Measurements from ENCODE around the gene CATSPERZ.
A peak's percentile ranks its signal among the peaks of the same experiment; 100 is the strongest.

CATSPERZ gene

DNA sequence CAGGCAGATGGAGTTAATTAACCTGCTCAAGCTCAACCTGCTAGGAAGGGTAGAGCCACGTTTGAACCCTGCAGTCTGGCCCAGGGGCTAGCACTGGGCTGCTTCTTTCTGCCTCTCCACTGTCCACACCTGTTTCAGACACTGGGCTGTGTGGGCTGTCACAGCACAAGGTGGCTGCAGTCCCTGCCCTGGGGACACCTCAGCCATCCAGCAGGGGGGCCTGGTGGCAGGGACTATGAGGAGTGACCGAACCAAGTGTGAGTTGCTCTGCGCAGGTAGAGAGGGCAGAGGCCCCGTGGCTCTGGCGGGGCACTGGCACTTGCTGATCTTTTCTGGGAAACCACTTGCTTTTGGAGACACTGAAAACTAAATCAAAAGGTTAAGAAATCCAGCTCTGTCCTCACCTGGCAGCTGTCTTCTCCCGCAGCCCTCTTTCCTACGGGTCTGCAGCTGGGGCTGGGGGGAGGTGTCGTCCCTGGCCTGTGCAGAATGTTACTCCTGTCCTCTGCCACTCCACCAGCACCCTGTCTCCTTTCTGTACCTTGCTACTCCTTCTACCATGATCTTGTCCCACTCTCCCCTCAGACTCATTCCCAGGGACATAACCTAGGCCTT lies 21.5 kb upstream of the CATSPERZ start:
- Histone ChIP-seq H3K4me3 (ENCODE audit: low read depth in 1 of 2, low read length in 1 of 2) (no peak overlapping the region), H3K27me3 (no peaks in the 10 kb centered on the region), H3K27ac (no peak overlapping the region), H3K36me3 (peaks cover 46% of the 10 kb centered on the region), H3K4me1 (ENCODE audit: control insufficient read depth in 1 of 2, insufficient read depth in 1 of 2, low read depth in 1 of 2, low read length in 1 of 2) (peaks cover 4 to 6% of the 10 kb centered on the region in 2 experiments), H3K9me3 (no peaks in the 10 kb centered on the region)
- TF ChIP-seq, protein P1, sequence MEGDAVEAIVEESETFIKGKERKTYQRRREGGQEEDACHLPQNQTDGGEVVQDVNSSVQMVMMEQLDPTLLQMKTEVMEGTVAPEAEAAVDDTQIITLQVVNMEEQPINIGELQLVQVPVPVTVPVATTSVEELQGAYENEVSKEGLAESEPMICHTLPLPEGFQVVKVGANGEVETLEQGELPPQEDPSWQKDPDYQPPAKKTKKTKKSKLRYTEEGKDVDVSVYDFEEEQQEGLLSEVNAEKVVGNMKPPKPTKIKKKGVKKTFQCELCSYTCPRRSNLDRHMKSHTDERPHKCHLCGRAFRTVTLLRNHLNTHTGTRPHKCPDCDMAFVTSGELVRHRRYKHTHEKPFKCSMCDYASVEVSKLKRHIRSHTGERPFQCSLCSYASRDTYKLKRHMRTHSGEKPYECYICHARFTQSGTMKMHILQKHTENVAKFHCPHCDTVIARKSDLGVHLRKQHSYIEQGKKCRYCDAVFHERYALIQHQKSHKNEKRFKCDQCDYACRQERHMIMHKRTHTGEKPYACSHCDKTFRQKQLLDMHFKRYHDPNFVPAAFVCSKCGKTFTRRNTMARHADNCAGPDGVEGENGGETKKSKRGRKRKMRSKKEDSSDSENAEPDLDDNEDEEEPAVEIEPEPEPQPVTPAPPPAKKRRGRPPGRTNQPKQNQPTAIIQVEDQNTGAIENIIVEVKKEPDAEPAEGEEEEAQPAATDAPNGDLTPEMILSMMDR (IDR thresholded peaks at IDR 0.05) = no peak

DNA sequence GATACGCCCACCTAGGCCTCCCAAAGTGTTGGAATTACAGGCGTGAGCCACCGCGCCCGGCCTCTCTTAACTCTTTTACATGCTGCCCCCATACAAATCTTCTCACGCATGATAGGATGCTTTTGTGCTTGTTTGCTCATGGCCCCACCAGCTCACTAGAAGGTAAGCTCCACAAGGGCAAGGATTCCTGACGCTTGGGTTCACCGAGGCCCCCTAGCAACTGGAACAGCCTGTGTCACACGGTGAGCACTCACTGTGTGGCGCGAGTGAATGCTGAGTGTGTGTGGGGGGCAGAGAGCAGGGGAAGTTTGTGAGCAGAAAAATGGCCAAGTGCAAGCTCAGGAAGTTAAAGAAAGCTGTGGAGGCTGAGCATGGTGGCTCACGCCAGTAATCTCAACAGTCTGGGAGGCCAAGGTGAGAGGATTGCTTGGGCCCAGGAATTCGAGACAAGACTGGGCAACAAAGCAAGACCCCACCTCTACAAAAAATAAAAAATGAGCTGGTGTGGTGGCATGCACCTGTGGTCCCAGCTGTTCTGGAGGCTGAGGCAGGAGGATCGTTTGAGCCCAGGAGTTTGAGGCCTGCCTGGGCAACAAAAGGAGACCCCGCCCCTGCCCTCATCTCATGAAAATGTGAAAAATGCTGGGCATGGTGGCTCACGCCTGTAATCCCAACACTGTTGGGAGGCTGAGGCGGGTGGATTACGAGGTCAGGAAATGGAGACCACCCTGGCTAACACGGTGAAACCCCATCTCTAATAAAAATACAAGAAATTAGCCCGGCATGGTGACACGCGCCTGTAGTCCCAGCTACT lies 18.0 kb upstream of the CATSPERZ start:
- Histone ChIP-seq H3K27me3 (no peaks in the 10 kb centered on the region), H3K4me3 (ENCODE audit: low read depth in 1 of 2, low read length in 1 of 2) (no peak overlapping the region), H3K27ac (no peak overlapping the region), H3K36me3 (peaks cover 25% of the 10 kb centered on the region), H3K9me3 (no peaks in the 10 kb centered on the region), H3K4me1 (ENCODE audit: control insufficient read depth in 1 of 2, insufficient read depth in 1 of 2, low read depth in 1 of 2, low read length in 1 of 2) (peaks cover 20 to 26% of the 10 kb centered on the region in 2 experiments)
- TF ChIP-seq, protein P1 (IDR thresholded peaks at IDR 0.05) = no peak

DNA sequence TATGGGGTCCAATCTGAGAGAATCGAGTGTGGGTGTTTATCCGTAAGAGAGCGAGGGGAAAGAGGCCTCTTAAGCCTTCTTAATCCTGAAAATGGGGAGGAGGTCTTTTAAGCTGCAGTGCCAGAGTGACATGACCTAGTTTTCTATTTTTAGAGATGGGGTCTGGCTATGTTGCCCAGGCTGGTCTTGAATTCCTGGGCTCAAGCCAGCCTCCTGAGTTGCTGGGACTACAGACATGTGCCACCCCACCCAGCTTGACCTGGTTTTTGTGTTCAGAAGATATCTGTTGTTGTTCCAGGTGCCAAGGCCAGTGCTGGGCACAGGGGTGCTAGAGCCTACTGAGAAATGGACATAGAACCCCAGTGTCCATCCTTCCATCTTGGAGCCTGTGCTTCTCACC lies 17.1 kb upstream of the CATSPERZ start:
- TF ChIP-seq, protein P1 (IDR thresholded peaks at IDR 0.05) = no peak
- Histone ChIP-seq H3K27me3 (no peaks in the 10 kb centered on the region), H3K36me3 (peaks cover 18% of the 10 kb centered on the region), H3K9me3 (no peaks in the 10 kb centered on the region), H3K27ac (peak overlapping the region; percentile 20), H3K4me1 (ENCODE audit: control insufficient read depth in 1 of 2, insufficient read depth in 1 of 2, low read depth in 1 of 2, low read length in 1 of 2) (peaks cover 20 to 26% of the 10 kb centered on the region in 2 experiments), H3K4me3 (ENCODE audit: low read depth in 1 of 2, low read length in 1 of 2) (no peak overlapping the region)

DNA sequence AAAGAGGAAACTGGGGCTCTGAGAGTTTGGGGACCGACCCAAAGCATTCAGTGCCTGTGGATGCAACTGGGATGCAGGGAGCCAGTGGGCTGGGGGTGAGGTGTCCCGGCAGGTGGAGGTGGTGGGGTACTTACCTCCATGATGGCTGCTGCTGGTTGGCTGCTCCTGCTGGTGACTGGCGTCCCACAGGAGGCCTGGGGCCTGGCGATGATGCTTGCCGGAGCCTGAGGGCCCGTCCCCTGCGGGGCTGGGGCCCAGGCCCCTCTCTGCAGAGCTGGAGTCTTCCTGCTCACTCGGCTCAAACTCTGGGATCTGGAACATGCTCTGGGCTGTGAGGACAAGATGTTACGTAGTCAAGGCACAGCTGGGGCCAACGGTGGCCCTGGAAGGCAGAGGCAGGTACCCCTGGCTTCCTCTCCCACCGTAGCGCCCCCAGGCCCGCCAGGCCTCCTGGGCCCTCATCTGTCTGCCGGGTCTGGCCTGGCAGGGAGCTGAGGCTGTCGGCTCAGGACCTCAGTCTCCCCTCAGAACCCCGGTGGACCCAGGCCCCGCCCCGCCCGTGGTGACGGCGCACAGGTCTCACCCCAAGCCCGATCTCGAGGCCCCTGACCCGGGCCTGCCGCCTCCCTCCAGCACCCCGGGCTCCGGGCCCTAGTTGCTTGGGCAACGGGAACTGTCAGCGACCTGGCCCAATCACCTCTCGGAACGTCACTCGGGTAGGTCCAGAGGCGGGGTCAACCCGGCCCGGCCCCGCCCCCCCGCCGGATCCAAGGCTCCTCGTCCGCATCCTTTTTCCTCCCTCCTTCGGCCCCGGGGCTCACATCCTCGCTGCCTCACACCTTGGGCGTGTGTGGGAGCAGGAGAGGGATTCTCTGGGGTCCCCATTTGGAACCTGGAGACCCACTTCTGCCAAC lies 15.9 kb upstream of the CATSPERZ start, which contains the start of gene BAD:
Gene BAD, minus strand, starts transcription at position 618 of the 914 bp plus-strand sequence. Its CDS starts 297 bp downstream, at position 321.
- peak within 1 kb of the TSS; percentile 86 to 93 for H3K4me3 ChIP-seq (ENCODE audit: low read depth in 1 of 2, low read length in 1 of 2)
- peak within 1 kb of the TSS; percentile 98 for H3K27ac ChIP-seq
- H3K27me3 ChIP-seq = peaks cover 2% of the 10 kb centered on the region
- no peaks in the 10 kb centered on the region for H3K9me3 ChIP-seq
- H3K36me3 ChIP-seq = peaks cover 8% of the 10 kb centered on the region
- peaks cover 20 to 26% of the 10 kb centered on the region in 2 experiments for H3K4me1 ChIP-seq (ENCODE audit: control insufficient read depth in 1 of 2, insufficient read depth in 1 of 2, low read depth in 1 of 2, low read length in 1 of 2)
- TF ChIP-seq, protein P1 (IDR thresholded peaks at IDR 0.05) = no peak

Measured in neutrophil (primary cell).